Adrenal gland (tissue), 12 donors: ENCODE data around the gene SMCO1. TPM values are rescaled to one million over a fixed set of nuclear protein-coding genes. Genes with fewer than 3 reads are reported as not detected.
"Not testable (repeated sequence)": the region's sequence is repeated elsewhere in the genome, so short reads cannot be mapped to it uniquely, and the experiment has no call there.

Experiments
- DNase-seq, 7 donors: peaks; one replicate each; pipeline ENCODE4 v3.0.0-alpha.2; 2019 to 2020
- H3K27ac ChIP-seq, 5 donors: fragments of 200-600 bp; sonication (generic) in 4 of 5; 1 replicate in 3 of 5; 2 replicates in 2 of 5; pipeline versions ENCODE4 v1.5.1 to v1.8.0; 2016 to 2020; ENCODE audit warnings: mild to moderate bottlenecking in 1 of 5
- H3K27me3 ChIP-seq: fragments of 200-600 bp; 2 replicates; pipeline ENCODE4 v1.8.0; 2021
- H3K36me3 ChIP-seq, 2 donors: fragments of 200-600 bp; replicated peaks in 1 of 2; 1 replicate in 1 of 2; 2 replicates in 1 of 2; pipeline versions ENCODE4 v1.5.1 to v1.8.0; 2018 to 2022
- H3K4me1 ChIP-seq, 2 donors: fragments of 200-600 bp; replicated peaks in 1 of 2; 1 replicate in 1 of 2; 2 replicates in 1 of 2; pipeline versions ENCODE4 v1.5.1 to v1.8.0; 2018 to 2021
- H3K4me3 ChIP-seq, 4 donors: fragments of 200-600 bp; sonication (generic) in 3 of 4; one replicate each; pipeline ENCODE4 v1.5.1; 2016 to 2018
- H3K9me3 ChIP-seq, 3 donors: fragments of 200-600 bp; sonication (generic) in 1 of 3; replicated peaks in 1 of 3; 1 replicate in 2 of 3; 2 replicates in 1 of 3; pipeline versions ENCODE4 v1.5.1 to v1.8.0; 2016 to 2021
- CTCF ChIP-seq, 6 experiments: fragments of 450-650 bp in 4 of 6; fragments of 200-600 bp in 2 of 6; sonication (generic) in 1 of 6; IDR thresholded peaks; 1 replicate in 5 of 6; 2 replicates in 1 of 6; pipeline versions ENCODE4 v1.5.1 to v1.8.0; 2016 to 2021; ENCODE audit warnings: antibody characterized with exemption in 6 of 6, mild to moderate bottlenecking in 2 of 6, moderate library complexity in 1 of 6
- POLR2A ChIP-seq, 2 donors: fragments of 450-650 bp; IDR thresholded peaks; one replicate each; pipeline ENCODE4 v1.6.1; 2017; ENCODE audit warnings: antibody characterized with exemption in 2 of 2, mild to moderate bottlenecking in 2 of 2, moderate library complexity in 1 of 2
- WGBS, 4 donors: extraction: QIAGEN DNeasy Blood & Tissue Kit in 2 of 4; methylation state at CpG; one replicate each; pipeline versions ENCODE4 v1.1.5 to v1.1.7; 2013 to 2017; 5-methylcytosine and 5-hydroxymethylcytosine counted together
- intact Hi-C, 2 donors: fragments of 100-400 bp; cut with DNase I; formaldehyde crosslinking; loops; one replicate each; pipeline versions ENCODE4 v1.14.1 to v1.15.0; 2022 to 2023
- polyA plus RNA-seq, 3 donors: library from polyadenylated mRNA; stranded (reverse); fragments of 200-250 nt in 2 of 3; fragments of 350-450 nt in 1 of 3; fragmentation: Illumina TruSeq in 1 of 3; extraction: RNeasy Lipid Tissue Mini Kit (QIAGEN cat#74804) in 1 of 3; gene quantifications; one replicate each; pipeline ENCODE4 v1.2.3, GENCODE V29; 2013 to 2014
- small RNA-seq, 2 donors: library from RNA; depleted of rRNA; stranded (forward); fragments of <200 nt; gene quantifications; one replicate each; pipeline ENCODE3, GENCODE V24; 2016
- total RNA-seq, 9 donors: library from RNA; depleted of rRNA in 4 of 9; stranded (reverse); fragments of >200 nt in 4 of 9; fragments of 120-200 nt in 1 of 9; fragmentation: NEBNext Ultra II Directional in 1 of 9; extraction: Animal tissue kit (Norgen Biotek cat#: 25700) in 1 of 9; gene quantifications; one replicate each; pipeline versions ENCODE4 v1.1.0 to v1.2.4, GENCODE V29; 2013 to 2023
- donor health status: healthy with polysubstance abuse.
- donor health status: Bipolar disorder and iron deficiency.
- donor health status: DM: yes; HTN: yes; CAD: no.
- donor health status: DM: no; HTN: no; CAD: no.
- donor health status: DM: no; HTN: no; CAD: no.
- donor health status: DM: yes; HTN: yes; CAD: no.

The SMCO1 gene
- total and polyA plus RNA-seq, 12 donors, result 0.07 to 0.11 TPM; not detected in 10

- no peak overlapping the region for H3K27ac ChIP-seq
- DNase-seq, result no peak
- H3K4me3 ChIP-seq, result no peak overlapping the region
- WGBS, 4 donors, result 96 to 100% (median 98%) methylated on average over 2 of the region's 2 CpGs
- H3K27me3 ChIP-seq, result no peaks in the 10 kb centered on the region
- H3K4me1 ChIP-seq, result no peaks in the 10 kb centered on the region
- intact Hi-C loops, result no loop called here
- TF ChIP-seq CTCF (IDR thresholded peaks at IDR 0.05), result no peak
- no peak for TF ChIP-seq POLR2A (IDR thresholded peaks at IDR 0.05)
- no peaks in the 10 kb centered on the region for H3K36me3 ChIP-seq
- H3K9me3 ChIP-seq, result no peaks in the 10 kb centered on the region
These were observed 51.7 kb downstream of the SMCO1 start for GRCh38 chr3:196463478-196463756.

GRCh38 chr3:196462680-196463477 lies 52.3 kb downstream of the SMCO1 start:
- DNase-seq, H3K9me3 ChIP-seq, H3K36me3 ChIP-seq, H3K27me3 ChIP-seq, H3K4me3 ChIP-seq, H3K4me1 ChIP-seq, intact Hi-C loops, H3K27ac ChIP-seq: not testable (repeated sequence)
- WGBS, 4 donors, result 94 to 100% (median 98%) methylated on average over 1 of the region's 1 CpG

- 69 to 81% (median 77%) methylated on average over 4 of the region's 4 CpGs for WGBS, 4 donors
- H3K4me3 ChIP-seq, result no peak overlapping the region
- no peak for DNase-seq
- TF ChIP-seq POLR2A (IDR thresholded peaks at IDR 0.05) (no peak), CTCF (IDR thresholded peaks at IDR 0.05) (no peak)
- H3K27ac ChIP-seq, result no peak overlapping the region
- no peaks in the 10 kb centered on the region for H3K36me3 ChIP-seq
- no peaks in the 10 kb centered on the region for H3K4me1 ChIP-seq
- intact Hi-C loops, result no loop called here
- H3K9me3 ChIP-seq, result no peaks in the 10 kb centered on the region
- H3K27me3 ChIP-seq, result no peaks in the 10 kb centered on the region
These were observed 57.1 kb downstream of the SMCO1 start for GRCh38 chr3:196458063-196458462.

GRCh38 chr3:196457470-196457869 lies 57.7 kb downstream of the SMCO1 start:
- H3K27ac ChIP-seq, H3K4me1 ChIP-seq, H3K4me3 ChIP-seq, H3K9me3 ChIP-seq, H3K36me3 ChIP-seq, DNase-seq, intact Hi-C loops, H3K27me3 ChIP-seq: not testable (repeated sequence)
- WGBS, 4 donors, result 71 to 77% (median 72%) methylated on average over 6 to 7 of the region's 7 CpGs

Small RNA genes within 50 kb of the gene (small RNA-seq; reads per million reads assigned to genes)
- 0 reads per million in 2 donors for gene RPS29P3

Other genes with a start within 250 kb of the SMCO1 start
- gene PCYT1A, start 227.6 kb downstream of the SMCO1 start, total RNA-seq, result 10 to 100 TPM; 44.9 to 97.1 (median 78.0) TPM
- gene PCYT1A, start 227.6 kb downstream of the SMCO1 start, polyA plus RNA-seq, result 100 to 1,000 TPM in 1 of 3 donors, 10 to 100 TPM in 2; 20.8 to 111 (median 27.5) TPM
- 10 to 100 TPM in 3 of 9 donors, 1 to 10 TPM in 6; 3.4 to 34.5 (median 8.9) TPM for gene DYNLT2B, start 197.1 kb downstream of the SMCO1 start, total RNA-seq
- gene DYNLT2B, start 197.1 kb downstream of the SMCO1 start, polyA plus RNA-seq, result 10 to 100 TPM; 13.6 to 19.0 (median 14.6) TPM
- gene TM4SF19, start 177.0 kb downstream of the SMCO1 start, total RNA-seq, result 1 to 10 TPM in 1 of 9 donors, not detected in 8; 1.5 TPM
- 1 to 10 TPM in 1 of 3 donors, under 1 TPM in 1, not detected in 1; 0.15 to 8.0 TPM for gene TM4SF19, start 177.0 kb downstream of the SMCO1 start, polyA plus RNA-seq
- 10 to 100 TPM; 12.9 to 82.0 (median 45.4) TPM for gene UBXN7, start 82.9 kb downstream of the SMCO1 start, total RNA-seq
- 10 to 100 TPM in 2 of 3 donors, 1 to 10 TPM in 1; 3.5 to 25.7 (median 18.3) TPM for gene UBXN7, start 82.9 kb downstream of the SMCO1 start, polyA plus RNA-seq
- 10 to 100 TPM; 10.6 to 22.9 (median 18.9) TPM for gene RNF168, start 11.6 kb downstream of the SMCO1 start, total RNA-seq
- gene RNF168, start 11.6 kb downstream of the SMCO1 start, polyA plus RNA-seq, result 1 to 10 TPM; 4.1 to 9.7 (median 9.4) TPM
- gene WDR53, start 53.2 kb upstream of the SMCO1 start, total RNA-seq, result 10 to 100 TPM in 4 of 9 donors, 1 to 10 TPM in 5; 1.8 to 14.3 (median 8.7) TPM
- gene WDR53, start 53.2 kb upstream of the SMCO1 start, polyA plus RNA-seq, result 10 to 100 TPM; 14.9 to 27.5 (median 16.5) TPM
- gene FBXO45, start 53.3 kb upstream of the SMCO1 start, total RNA-seq, result 1 to 10 TPM; 3.2 to 7.9 (median 5.3) TPM
- gene FBXO45, start 53.3 kb upstream of the SMCO1 start, polyA plus RNA-seq, result 1 to 10 TPM; 1.5 to 8.1 (median 1.8) TPM
- gene NRROS, start 124.3 kb upstream of the SMCO1 start, total RNA-seq, result 1 to 10 TPM; 1.1 to 9.9 (median 7.6) TPM
- 1 to 10 TPM; 1.2 to 6.8 (median 2.4) TPM for gene NRROS, start 124.3 kb upstream of the SMCO1 start, polyA plus RNA-seq
- gene CEP19, start 196.9 kb upstream of the SMCO1 start, total RNA-seq, result 10 to 100 TPM in 1 of 9 donors, 1 to 10 TPM in 8; 1.2 to 11.5 (median 3.2) TPM
- gene CEP19, start 196.9 kb upstream of the SMCO1 start, polyA plus RNA-seq, result 1 to 10 TPM in 2 of 3 donors, under 1 TPM in 1; 0.88 to 4.2 (median 2.1) TPM
- gene PIGX, start 197.0 kb upstream of the SMCO1 start, total RNA-seq, result 10 to 100 TPM; 17.7 to 33.9 (median 26.3) TPM
- gene PIGX, start 197.0 kb upstream of the SMCO1 start, polyA plus RNA-seq, result 10 to 100 TPM; 10.2 to 30.7 (median 10.8) TPM
- gene PAK2, start 224.5 kb upstream of the SMCO1 start, total RNA-seq, result 10 to 100 TPM; 22.1 to 62.0 (median 51.4) TPM
- gene PAK2, start 224.5 kb upstream of the SMCO1 start, polyA plus RNA-seq, result 10 to 100 TPM; 15.3 to 43.5 (median 16.3) TPM